HG02870 (cell line): ENCODE measurements around the gene CAPN5.

Source experiments
- ATAC-seq: cut with Tn5 transposase; IDR thresholded peaks from one replicate; pipeline ENCODE4 v1.9.1; 2021; ENCODE audit warnings: mild to moderate bottlenecking, moderate library complexity; ENCODE audit not compliant: unreplicated experiment

Gene CAPN5

DNA sequence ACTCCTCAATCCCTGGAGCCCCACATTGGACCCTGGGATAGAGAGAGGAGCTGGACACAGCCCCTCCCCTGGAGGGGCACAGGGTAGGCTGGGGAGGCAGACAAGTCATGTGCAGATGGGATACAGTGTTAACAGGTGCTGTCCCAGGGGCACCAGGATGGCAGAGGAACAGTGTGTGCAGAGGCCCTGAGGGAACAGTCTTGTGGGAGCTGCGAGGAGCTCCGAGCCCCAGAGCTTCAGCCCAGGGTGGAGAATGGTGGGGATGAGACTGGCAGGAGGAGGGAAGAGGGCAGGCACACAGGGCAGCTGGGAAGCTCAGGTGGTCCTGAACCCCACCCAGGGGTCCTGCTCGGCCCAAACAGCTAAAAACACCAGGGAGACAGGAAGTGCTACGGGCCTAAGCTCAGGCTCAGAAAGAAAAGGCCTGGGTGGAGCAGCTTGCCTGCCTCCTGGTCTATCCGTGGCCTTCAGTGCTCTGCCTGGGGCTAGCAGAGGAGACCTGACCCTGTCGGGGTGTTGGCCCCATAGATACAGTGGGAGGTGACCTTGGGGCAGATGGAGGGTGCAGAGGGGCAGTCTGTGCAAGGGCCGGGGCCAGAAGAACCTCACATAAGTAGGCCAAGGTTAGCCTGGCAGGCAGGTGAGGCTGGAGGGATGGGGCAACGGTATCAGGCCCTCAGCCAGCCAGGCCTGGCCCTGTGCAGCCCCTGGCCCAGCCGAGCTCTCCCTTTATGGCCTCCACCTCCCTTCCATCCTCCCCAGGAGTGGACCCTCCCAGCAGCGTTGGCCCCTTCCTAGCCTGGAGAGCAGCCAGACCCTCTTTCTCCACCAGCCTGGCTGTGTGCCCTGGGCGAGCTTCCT is 15.4 kb downstream of the CAPN5 start:
- ATAC-seq, result no peak

DNA sequence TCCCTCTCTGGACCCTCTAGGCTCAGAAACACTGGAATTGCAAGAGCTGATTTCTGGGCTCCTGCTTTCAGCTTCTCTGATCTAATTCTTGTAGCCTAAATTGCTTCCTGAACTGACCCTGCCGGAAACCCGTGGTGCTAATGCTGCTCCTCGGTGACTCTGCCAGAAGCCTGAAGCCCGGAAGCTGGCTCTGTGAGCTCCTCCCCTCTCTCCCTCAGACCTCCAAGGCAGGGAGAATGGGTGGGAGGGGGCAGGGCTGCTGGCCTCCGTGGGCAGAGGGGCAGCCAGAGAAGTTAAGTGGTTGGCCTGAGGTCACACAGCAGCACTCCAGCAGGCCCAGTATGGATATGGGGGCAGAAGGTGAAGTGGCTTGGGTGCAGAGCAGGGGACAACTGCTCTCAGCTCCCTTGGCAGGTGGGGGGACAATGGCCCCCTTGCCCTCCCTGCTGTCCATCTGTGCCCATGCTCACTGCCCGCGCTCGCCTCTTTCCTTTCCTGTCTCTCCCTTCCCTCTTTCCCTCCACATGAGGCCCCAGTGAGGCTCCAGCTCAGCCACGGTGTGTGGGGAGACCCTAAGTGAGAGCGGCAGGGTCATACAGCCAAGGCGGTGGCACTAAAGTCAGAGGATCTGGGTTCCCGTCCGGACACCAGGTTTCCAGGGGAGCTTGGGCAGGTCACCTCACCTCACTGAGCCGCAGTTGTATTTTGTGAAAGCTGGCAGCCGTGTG is 16.2 kb downstream of the CAPN5 start:
- ATAC-seq, result no peak

DNA sequence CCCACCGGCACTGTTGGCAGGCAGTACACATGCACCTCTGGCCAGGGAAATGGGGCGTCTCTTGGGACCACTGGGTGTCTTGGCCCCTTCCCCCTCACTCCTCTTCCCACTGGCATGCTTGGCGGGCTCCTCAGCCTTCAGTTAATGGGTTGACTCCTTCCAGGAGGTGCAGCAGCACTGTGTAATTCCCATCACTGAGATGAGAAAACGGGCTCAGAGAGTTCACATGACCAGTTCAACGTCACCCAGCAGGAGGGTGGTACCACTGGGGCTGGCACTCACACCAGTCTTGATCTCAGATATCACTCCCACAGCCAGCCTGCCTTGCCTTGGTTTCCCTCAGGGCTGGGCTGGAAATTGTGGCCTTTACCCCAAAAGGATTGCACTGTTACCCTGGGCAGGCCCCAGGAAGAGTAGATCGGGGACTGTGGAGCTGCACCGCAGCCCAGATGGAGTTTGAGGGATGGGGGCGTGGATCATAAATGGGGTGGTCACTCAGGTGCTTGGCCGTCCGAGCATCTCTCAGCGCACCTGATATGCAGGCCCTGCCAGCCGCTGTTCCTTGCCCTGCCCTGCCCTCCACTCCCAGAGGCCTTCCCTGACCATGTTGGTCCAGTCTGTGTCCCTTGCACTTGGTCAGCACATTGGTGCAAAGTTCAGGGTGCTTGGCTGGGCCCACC is 16.9 kb downstream of the CAPN5 start:
- no peak for ATAC-seq

GRCh38 chr11:77084581-77085191 is 17.9 kb downstream of the CAPN5 start:
- ATAC-seq, result no peak

- no peak for ATAC-seq
Observed at GRCh38 chr11:77085652-77086051, 18.9 kb downstream of the CAPN5 start.

DNA sequence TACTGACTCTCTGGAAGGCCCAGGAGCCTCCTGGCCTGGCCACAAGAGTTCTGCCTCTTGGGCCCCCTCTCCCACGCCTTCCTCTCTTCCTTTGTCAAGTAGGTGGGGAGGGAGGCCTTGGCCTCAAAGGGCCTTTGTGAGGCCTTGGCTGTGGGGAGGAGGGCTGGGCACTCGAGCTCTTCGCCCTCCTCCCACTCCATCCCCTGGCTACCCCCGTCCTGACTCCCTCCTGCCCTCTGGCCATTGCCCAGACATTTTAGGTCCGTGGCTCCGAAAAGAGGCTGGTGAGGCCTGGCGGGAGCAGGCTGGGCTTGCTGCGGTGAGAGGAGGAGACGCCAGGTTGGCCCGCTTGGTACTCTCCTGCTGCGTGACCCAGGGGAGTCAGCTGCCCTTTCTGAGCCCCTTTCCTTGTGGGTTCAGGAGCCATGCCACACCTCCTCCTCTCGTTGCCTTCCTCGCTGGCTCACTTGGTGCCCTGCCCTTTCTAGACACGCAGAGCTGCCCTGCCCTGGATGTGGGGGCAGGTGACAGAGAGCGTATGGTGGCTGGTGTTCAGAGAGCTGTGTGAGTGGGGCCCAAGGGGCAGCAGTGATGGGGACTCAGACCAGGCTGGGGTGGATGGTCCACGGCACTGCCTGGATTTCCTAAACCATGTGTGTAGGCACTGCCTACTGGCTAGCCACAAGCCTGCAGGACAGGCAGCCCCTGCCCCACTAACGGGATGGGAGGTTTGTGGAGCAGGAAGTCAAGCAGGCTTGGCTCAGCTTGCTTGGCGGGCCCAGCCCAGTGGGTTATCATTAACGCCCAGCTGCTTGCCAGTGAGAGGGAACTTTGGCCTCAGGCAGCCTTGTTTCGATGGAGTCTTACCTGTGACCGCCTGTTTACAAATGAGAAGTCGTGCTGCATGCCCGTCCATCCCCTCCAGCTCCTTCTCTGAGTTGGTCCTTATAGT is 20.0 kb downstream of the CAPN5 start:
- ATAC-seq, result no peak

DNA sequence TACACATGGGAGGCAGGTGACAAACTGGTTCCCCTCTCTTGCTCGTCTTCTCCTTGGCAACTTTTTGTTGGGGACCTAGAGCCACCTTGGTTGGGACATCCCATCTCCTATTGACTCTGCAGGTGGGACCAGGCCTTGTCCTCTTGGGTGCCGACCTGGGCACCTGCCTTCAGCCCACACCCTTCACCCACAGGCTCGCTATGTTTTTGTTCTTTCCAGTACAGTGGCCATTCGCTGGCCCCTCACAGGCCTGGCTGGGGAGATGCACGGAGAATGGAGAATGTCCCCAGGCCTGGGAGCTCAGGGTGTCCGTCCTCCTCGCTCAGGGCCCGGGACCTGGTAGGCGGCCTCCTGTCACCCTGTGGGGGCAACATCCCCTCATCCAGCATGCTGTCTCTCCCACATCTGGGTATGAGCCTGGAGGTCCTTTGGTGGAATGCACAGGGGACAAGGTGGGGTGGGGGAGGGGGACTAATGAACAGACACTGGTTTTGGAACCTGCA is 21.0 kb downstream of the CAPN5 start:
- ATAC-seq, result no peak

GRCh38 chr11:77088236-77089003 is 21.6 kb downstream of the CAPN5 start:
- ATAC-seq, result no peak

DNA sequence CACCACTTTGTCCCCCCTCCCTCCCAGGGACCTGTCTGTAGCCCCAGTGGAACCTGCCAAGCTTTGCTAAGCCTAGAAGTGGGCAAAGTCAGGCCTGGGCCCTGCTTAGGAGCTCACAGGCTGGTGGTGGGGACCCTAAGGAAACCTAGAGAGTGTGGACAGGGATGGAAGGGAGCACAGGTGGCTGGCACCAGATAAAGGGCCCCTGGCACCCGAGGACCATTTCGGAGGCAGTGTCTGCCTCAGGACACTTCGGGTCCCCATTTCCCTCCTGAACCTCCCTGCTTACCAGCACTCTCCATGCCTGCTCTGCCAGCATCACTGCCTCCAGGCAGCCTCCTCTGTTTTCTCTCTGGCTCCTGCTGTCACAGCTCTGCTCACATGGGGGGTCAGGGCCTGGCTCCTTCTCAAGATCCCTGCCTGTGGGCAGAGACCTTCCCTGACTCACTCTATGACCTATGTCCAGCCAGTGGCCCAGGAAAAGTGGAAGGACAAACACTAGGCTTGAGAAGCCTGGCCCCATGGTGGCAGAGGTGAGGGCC is 22.3 kb downstream of the CAPN5 start:
- ATAC-seq, result no peak

- no peak for ATAC-seq
Observed at GRCh38 chr11:77090046-77090372, 23.2 kb downstream of the CAPN5 start.

GRCh38 chr11:77090373-77091111 is 23.8 kb downstream of the CAPN5 start:
- no peak for ATAC-seq

DNA sequence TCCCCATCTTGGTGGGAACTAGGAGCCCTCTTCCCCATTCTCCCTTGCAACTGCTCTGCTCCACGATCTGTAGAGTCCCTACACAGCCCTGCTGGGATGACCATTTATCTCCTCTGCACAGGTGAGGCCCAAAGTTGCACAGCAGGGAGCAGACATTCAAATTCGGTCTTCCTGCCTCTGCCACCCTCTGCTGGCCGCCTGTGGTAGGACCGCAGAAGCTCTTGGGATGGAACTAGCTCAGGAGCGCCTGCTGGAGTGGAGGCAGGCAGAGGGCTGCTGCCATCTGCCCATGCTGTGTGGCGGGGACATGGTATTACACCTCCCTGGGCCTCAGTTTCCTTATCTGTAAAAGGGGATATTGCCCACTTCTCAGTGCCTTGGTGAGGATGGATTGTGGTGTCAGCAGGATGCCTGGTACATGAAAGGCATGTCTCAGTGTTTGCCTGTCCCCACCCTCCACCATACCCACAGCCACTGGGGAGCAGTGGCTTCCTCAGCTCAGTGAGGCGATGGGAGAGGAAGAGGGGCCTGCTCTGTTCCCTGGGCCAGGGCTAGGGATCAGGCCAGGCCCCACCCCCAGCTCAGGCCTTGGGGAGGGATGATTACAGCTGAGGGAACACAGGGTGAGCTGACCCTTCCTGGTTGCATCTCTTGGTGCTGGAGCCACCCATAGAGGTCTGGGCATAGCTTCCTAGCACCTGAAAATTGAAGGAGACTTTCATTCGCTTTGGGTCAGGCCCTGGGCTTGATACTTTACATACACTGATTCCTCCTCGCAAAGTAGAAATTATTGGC is 24.6 kb downstream of the CAPN5 start:
- ATAC-seq, result peak; percentile 75

- no peak for ATAC-seq
Observed at GRCh38 chr11:77092382-77092781, 25.6 kb downstream of the CAPN5 start.

- no peak for ATAC-seq
Observed at GRCh38 chr11:77093056-77093891, 26.5 kb downstream of the CAPN5 start.

DNA sequence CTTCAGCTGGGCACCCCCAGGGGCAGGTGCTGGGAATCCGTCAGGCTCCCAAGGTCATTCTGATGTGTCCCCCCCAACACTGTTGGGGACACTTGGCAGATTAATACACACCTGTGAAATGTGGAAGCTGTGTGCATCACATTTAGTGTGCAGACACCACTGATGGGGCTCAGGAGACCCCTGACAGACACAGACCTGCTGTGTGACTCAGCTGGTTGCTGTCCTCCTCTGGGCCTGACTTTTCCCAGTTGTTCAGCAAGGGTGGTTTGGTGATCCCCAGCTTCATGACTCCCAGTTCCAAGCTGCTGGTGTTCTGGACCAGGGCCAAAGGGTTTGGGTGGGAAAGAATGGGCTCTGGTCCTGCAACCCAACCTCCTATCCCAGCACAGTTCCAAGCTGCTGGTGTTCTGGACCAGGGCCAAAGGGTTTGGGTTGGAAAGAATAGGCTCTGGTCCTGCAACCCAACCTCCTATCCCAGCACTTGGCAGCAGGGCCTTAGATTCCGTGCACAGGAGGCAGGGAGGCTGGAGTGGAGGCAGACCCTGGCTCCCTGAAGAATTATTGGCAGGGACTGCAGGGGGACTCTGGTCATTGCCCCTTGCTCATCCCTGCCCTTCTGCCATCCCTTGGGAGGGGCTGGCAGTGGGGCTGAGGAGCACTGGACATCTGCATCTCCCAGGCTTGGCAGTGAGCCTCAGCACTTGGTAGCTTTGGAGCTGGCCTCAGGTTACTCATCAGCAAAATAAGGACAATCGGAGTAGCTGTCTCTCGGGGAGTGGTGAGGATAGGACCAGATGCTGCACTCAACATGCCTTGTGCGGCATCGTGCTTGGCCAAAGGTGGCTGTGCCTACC is 27.4 kb downstream of the CAPN5 start:
- ATAC-seq, result no peak
